Mucosa of descending colon (tissue), 3 donors: ENCODE data around the gene SCAF4. TPM values are rescaled to one million over a fixed set of nuclear protein-coding genes. Genes with fewer than 3 reads are reported as not detected.

Source experiments
- ATAC-seq: fragments of 200-7000 bp; cut with Tn5 transposase; one replicate; pipeline ENCODE4 v1.9.1; 2020; ENCODE audit warnings: mild to moderate bottlenecking, moderate library complexity
- DNase-seq, 3 donors: peaks; one replicate each; pipeline ENCODE4 v3.0.0-alpha.2; 2020
- H3K36me3 ChIP-seq: fragments of 200-600 bp; one replicate; pipeline ENCODE4 v1.8.0; 2021; ENCODE audit warnings: low read depth, mild to moderate bottlenecking
- H3K4me1 ChIP-seq: fragments of 200-600 bp; one replicate; pipeline ENCODE4 v1.8.0; 2021; ENCODE audit warnings: low read depth, mild to moderate bottlenecking
- H3K4me3 ChIP-seq: fragments of 200-600 bp; one replicate; pipeline ENCODE4 v1.8.0; 2021; ENCODE audit warnings: mild to moderate bottlenecking
- H3K9me3 ChIP-seq: fragments of 200-600 bp; one replicate; pipeline ENCODE4 v1.8.0; 2021; ENCODE audit warnings: mild to moderate bottlenecking
- intact Hi-C, 2 donors: fragments of 100-400 bp; cut with DNase I in 1 of 2; cut with micrococcal nuclease in 1 of 2; formaldehyde crosslinking; loops; one replicate each; pipeline versions ENCODE4 v1.11.0 to v1.11.1; 2022; cut with DNase I, micrococcal nuclease
- total RNA-seq, 3 donors: library from RNA; stranded (reverse); fragmentation: NEBNext Ultra II Directional in 2 of 3; extraction: Animal tissue kit (Norgen Biotek cat#: 25700) in 2 of 3; gene quantifications; one replicate each; pipeline versions ENCODE4 v1.2.1 to v1.2.4, GENCODE V29; 2021 to 2023
- TF ChIP-seq, protein P1 (sequence below): fragments of 200-600 bp; IDR thresholded peaks from one replicate; pipeline ENCODE4 v1.8.0; 2022; ENCODE audit warnings: antibody characterized with exemption, mild to moderate bottlenecking
- donor health status: DM: no; HTN: no; CAD: no; lungs with moderate emphysema.
- donor health status: DM: no; HTN: no; CAD: no.
- donor health status: DM: no; HTN: yes; CAD: no.

SCAF4 gene
- total RNA-seq, 3 donors from 2014 or later = 35.7 to 39.7 (median 38.4) TPM

DNA sequence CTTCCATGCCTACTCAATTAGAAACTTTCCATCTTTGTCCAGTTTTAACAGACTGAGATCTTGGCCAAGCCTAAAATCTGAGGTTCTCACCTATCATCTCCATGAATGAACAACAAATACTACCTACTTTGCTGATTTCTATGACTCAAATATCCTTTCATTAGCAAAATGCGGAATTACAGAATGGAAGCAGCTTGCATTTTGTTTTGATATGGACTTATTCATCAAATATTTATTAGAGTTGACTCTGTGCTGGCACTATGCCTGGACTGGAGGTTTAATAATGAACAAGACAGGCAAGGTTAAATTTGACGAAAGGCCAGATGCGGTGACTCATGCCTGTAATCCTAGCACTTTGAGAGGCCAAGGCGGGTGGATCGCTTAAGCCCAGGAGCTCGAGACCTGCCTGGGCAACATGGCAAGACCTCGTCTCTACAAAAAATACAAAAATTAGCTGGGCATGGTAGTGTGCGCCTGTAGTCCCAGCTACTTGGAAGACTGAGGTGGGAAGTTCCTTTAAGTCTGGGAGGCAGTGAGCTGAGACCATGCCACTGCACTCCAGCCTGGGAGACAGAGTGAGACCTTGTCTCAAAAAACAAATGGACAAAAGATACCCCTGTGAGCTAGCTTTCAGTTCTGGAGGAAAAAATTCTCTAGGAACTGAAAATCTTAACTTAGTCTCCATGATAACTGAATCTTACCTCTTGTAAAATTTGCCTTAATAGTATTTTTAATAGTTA lies 101.8 kb downstream of the SCAF4 start:
- no peak for ATAC-seq
- no peaks in the 10 kb centered on the region for H3K4me1 ChIP-seq

DNA sequence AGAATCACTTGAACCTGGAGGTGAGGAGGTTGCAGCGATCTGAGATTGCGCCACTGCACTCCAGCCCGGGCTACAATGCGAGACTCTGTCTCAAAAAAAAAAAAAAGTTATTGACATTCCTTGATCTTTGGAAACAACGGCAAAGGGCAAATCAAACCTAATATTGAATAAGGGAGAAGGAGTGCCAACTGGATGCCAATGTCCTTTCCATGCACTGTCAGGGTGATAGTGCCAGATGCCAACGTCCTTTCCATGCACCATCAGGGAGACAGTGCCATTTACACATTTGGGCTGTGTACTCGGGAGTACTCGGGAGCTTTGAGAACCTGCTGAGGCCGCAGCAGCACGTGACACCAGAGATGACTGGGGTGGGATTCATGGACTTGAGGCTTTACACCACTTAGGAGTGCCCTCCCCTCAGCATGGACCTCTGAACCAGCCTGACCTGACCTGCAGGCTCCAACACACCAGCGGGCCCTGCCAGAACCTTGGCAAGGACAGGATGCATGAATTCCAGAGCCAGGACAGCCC lies 106.9 kb downstream of the SCAF4 start:
- Histone ChIP-seq H3K36me3 (no peaks in the 10 kb centered on the region), H3K4me3 (no peak overlapping the region), H3K4me1 (no peaks in the 10 kb centered on the region), H3K9me3 (no peaks in the 10 kb centered on the region)
- ATAC-seq (no peak), DNase-seq (no peak)
- TF ChIP-seq, protein P1, sequence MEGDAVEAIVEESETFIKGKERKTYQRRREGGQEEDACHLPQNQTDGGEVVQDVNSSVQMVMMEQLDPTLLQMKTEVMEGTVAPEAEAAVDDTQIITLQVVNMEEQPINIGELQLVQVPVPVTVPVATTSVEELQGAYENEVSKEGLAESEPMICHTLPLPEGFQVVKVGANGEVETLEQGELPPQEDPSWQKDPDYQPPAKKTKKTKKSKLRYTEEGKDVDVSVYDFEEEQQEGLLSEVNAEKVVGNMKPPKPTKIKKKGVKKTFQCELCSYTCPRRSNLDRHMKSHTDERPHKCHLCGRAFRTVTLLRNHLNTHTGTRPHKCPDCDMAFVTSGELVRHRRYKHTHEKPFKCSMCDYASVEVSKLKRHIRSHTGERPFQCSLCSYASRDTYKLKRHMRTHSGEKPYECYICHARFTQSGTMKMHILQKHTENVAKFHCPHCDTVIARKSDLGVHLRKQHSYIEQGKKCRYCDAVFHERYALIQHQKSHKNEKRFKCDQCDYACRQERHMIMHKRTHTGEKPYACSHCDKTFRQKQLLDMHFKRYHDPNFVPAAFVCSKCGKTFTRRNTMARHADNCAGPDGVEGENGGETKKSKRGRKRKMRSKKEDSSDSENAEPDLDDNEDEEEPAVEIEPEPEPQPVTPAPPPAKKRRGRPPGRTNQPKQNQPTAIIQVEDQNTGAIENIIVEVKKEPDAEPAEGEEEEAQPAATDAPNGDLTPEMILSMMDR = no peak
- intact Hi-C loops = no loop called here

More for the DNA sequence above, 101.8 kb downstream of the SCAF4 start:
- H3K9me3 ChIP-seq = no peaks in the 10 kb centered on the region
- no peak overlapping the region for H3K4me3 ChIP-seq
- no peaks in the 10 kb centered on the region for H3K36me3 ChIP-seq
- TF ChIP-seq, protein P1 = no peak
- no peak for DNase-seq
- intact Hi-C loops = no loop called here

DNA sequence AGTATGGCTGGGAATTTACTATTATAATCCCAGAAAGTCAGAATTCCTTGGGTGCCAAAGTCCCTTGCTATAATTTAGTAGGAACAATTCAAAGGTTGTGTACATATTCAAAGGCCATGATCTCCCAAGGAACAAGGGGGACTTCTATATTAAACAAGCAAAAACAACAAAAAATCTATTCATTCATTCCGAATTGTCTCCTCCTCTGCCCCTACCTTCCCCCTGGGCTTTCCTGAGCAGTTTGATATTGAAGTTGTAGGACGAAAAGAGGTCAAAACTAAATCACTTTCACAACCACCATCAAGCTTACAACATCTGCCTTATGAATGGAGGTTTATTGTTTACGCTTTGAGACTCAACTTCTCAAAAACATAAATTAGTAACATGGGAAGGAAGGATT lies 107.7 kb downstream of the SCAF4 start:
- no peak for DNase-seq
- ATAC-seq = no peak
- Histone ChIP-seq H3K4me1 (no peaks in the 10 kb centered on the region), H3K9me3 (no peaks in the 10 kb centered on the region), H3K36me3 (no peaks in the 10 kb centered on the region), H3K4me3 (no peak overlapping the region)
- intact Hi-C loops = no loop called here
- TF ChIP-seq, protein P1 = no peak

DNA sequence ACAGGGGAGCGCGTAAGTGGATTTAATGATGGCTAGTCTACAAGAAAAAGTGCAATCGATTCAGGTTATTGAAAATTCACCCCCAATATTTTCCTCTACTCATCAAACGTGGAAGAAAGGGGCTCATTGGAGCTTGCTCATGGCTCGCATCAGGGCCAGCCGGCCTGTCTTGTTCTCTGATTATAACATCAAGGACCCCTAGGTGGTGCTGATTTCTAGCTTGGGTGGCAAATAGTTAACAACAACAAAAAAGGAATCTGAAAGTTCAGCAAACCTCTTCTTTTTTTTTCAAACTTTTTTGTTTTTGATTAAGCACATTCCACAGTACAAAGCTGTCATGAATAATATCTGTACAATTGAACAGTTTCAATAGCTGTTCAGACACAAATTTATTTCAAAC lies 108.3 kb downstream of the SCAF4 start:
- no peak for ATAC-seq
- TF ChIP-seq, protein P1 = no peak
- H3K9me3 ChIP-seq = no peaks in the 10 kb centered on the region

DNA sequence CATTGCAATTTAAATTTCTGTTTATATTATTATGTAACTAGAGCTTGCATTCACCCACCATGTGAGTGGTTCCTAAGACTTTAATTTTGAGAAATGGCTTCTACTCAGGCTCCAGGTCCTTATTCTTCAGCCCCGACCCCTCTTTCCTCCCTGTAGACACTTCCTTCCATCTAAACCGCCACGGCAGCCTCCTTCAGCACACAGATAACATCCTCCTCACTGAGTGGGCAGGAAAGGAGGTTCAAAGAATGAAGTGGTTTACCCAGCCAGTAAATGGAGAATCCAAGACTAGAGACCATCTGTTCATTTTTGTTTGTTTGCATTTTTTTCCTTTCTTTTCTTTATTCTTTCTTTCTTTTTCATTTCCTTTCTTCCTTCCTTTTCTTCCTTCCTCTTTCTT lies 109.5 kb downstream of the SCAF4 start:
- no peak for DNase-seq
- intact Hi-C loops = no loop called here
- no peaks in the 10 kb centered on the region for H3K4me1 ChIP-seq
- H3K4me3 ChIP-seq = no peak overlapping the region
- no peaks in the 10 kb centered on the region for H3K36me3 ChIP-seq
- no peaks in the 10 kb centered on the region for H3K9me3 ChIP-seq
- TF ChIP-seq, protein P1 = no peak
- no peak for ATAC-seq

More for the DNA sequence above, 108.3 kb downstream of the SCAF4 start:
- no peak overlapping the region for H3K4me3 ChIP-seq
- H3K4me1 ChIP-seq = no peaks in the 10 kb centered on the region
- DNase-seq = no peak
- intact Hi-C loops = no loop called here
- no peaks in the 10 kb centered on the region for H3K36me3 ChIP-seq

Other genes starting within 250 kb of the SCAF4 start
- 100 to 1,000 TPM; 268 to 384 (median 269) TPM for gene SOD1, start 72.4 kb downstream of the SCAF4 start, total RNA-seq
- gene HUNK, start 140.9 kb upstream of the SCAF4 start, total RNA-seq = 10 to 100 TPM in 2 of 3 donors, 1 to 10 TPM in 1; 3.8 to 12.3 (median 11.0) TPM